ENCODE data around the gene VAPA.

The VAPA gene

GRCh38 chr18:9907867-9908266, 5.9 kb upstream of the VAPA start:
- Histone ChIP-seq H4K20me1 (ENCODE audit: insufficient read depth, low read length, poor library complexity, severe bottlenecking) (no peaks in the 10 kb centered on the region), H3K4me1 (ENCODE audit: insufficient read depth, low read length, poor library complexity, severe bottlenecking) (peaks cover 1% of the 10 kb centered on the region), H3K9me2 (replicated peaks; ENCODE audit: low read depth, low read length) (no peaks in the 10 kb centered on the region), H3K79me2 (ENCODE audit: insufficient read depth, low read length) (no peaks in the 10 kb centered on the region), H3F3A (ENCODE audit: low read depth) (no peaks in the 10 kb centered on the region), H3K36me3 (ENCODE audit: insufficient read depth, low read length) (no peaks in the 10 kb centered on the region), H3K27me3 (ENCODE audit: insufficient read depth, low read length, poor library complexity, severe bottlenecking) (no peaks in the 10 kb centered on the region), H3K9ac (ENCODE audit: low read depth, low read length, poor library complexity, severe bottlenecking) (no peak overlapping the region), H3K4me2 (ENCODE audit: low read depth, low read length, poor library complexity, severe bottlenecking) (no peak overlapping the region), H2AFZ (ENCODE audit: low read length) (no peak overlapping the region), H3K4me3 (ENCODE audit: low read length, poor library complexity, severe bottlenecking) (no peak overlapping the region), H3K9me3 (ENCODE audit: insufficient read depth, low read depth, low read length) (no peaks in the 10 kb centered on the region)
- no peak for TF ChIP-seq CTCF (conservative IDR thresholded peaks at IDR 0.05; ENCODE audit: low read length)
- TF ChIP-seq EZH2phosphoT487 (IDR thresholded peaks at IDR 0.05; ENCODE audit: borderline replicate concordance), result no peak

- H3K9ac ChIP-seq (ENCODE audit: low read depth, low read length, poor library complexity, severe bottlenecking), result no peak overlapping the region
- H3K9me2 ChIP-seq (replicated peaks; ENCODE audit: low read depth, low read length), result no peaks in the 10 kb centered on the region
- H3K79me2 ChIP-seq (ENCODE audit: insufficient read depth, low read length), result peaks cover 10% of the 10 kb centered on the region
- H3K36me3 ChIP-seq (ENCODE audit: insufficient read depth, low read length), result no peaks in the 10 kb centered on the region
- H3K4me3 ChIP-seq (ENCODE audit: low read length, poor library complexity, severe bottlenecking), result no peak overlapping the region
- H3K4me1 ChIP-seq (ENCODE audit: insufficient read depth, low read length, poor library complexity, severe bottlenecking), result peaks cover 6% of the 10 kb centered on the region
- H3F3A ChIP-seq (ENCODE audit: low read depth), result no peaks in the 10 kb centered on the region
- no peak overlapping the region for H2AFZ ChIP-seq (ENCODE audit: low read length)
- TF ChIP-seq CTCF (conservative IDR thresholded peaks at IDR 0.05; ENCODE audit: low read length) (no peak), EZH2phosphoT487 (IDR thresholded peaks at IDR 0.05; ENCODE audit: borderline replicate concordance) (no peak)
- no peaks in the 10 kb centered on the region for H3K9me3 ChIP-seq (ENCODE audit: insufficient read depth, low read depth, low read length)
- H3K4me2 ChIP-seq (ENCODE audit: low read depth, low read length, poor library complexity, severe bottlenecking), result no peak overlapping the region
- H3K27me3 ChIP-seq (ENCODE audit: insufficient read depth, low read length, poor library complexity, severe bottlenecking), result peaks cover 4% of the 10 kb centered on the region
- H4K20me1 ChIP-seq (ENCODE audit: insufficient read depth, low read length, poor library complexity, severe bottlenecking), result peaks cover 5% of the 10 kb centered on the region
Measured at GRCh38 chr18:9910071-9910470, 3.7 kb upstream of the VAPA start.

- peaks cover 16% of the 10 kb centered on the region for H3K79me2 ChIP-seq (ENCODE audit: insufficient read depth, low read length)
- H3K4me1 ChIP-seq (ENCODE audit: insufficient read depth, low read length, poor library complexity, severe bottlenecking), result peaks cover 12% of the 10 kb centered on the region
Measured at GRCh38 chr18:9910661-9911060, 3.2 kb upstream of the VAPA start.

More at GRCh38 chr18:9910661-9911060, 3.2 kb upstream of the VAPA start:
- peaks cover 4% of the 10 kb centered on the region for H3K27me3 ChIP-seq (ENCODE audit: insufficient read depth, low read length, poor library complexity, severe bottlenecking)
- H4K20me1 ChIP-seq (ENCODE audit: insufficient read depth, low read length, poor library complexity, severe bottlenecking), result peaks cover 11% of the 10 kb centered on the region
- no peak for TF ChIP-seq EZH2phosphoT487 (IDR thresholded peaks at IDR 0.05; ENCODE audit: borderline replicate concordance)
- no peak for TF ChIP-seq CTCF (conservative IDR thresholded peaks at IDR 0.05; ENCODE audit: low read length)
- no peak overlapping the region for H3K4me2 ChIP-seq (ENCODE audit: low read depth, low read length, poor library complexity, severe bottlenecking)
- H3F3A ChIP-seq (ENCODE audit: low read depth), result no peaks in the 10 kb centered on the region
- H3K9ac ChIP-seq (ENCODE audit: low read depth, low read length, poor library complexity, severe bottlenecking), result no peak overlapping the region
- no peak overlapping the region for H2AFZ ChIP-seq (ENCODE audit: low read length)
- H3K36me3 ChIP-seq (ENCODE audit: insufficient read depth, low read length), result no peaks in the 10 kb centered on the region
- H3K4me3 ChIP-seq (ENCODE audit: low read length, poor library complexity, severe bottlenecking), result no peak overlapping the region
- H3K9me2 ChIP-seq (replicated peaks; ENCODE audit: low read depth, low read length), result no peaks in the 10 kb centered on the region
- no peaks in the 10 kb centered on the region for H3K9me3 ChIP-seq (ENCODE audit: insufficient read depth, low read depth, low read length)

All from Loucy (cell line).